GM12865 (cell line): Measurements from ENCODE around the gene IL21R.
A peak's percentile ranks its signal among the peaks of the same experiment; 100 is the strongest.

Experiments
- DNase-seq: peaks from one replicate; pipeline ENCODE4 v3.0.0; 2010; ENCODE audit warnings: low read depth
- H3K4me3 ChIP-seq: 2 replicates; pipeline ENCODE4 v1.5.1; 2011; ENCODE audit warnings: mild to moderate bottlenecking, low read depth, low read length, control low read depth
- TF ChIP-seq, protein P1 (sequence below): IDR thresholded peaks from 2 replicates; pipeline ENCODE4 v1.5.1; 2011; ENCODE audit warnings: low read length, control low read depth, low read depth, inconsistent platforms; ENCODE audit not compliant: insufficient read depth; ENCODE audit errors: missing control alignments

IL21R gene

DNA sequence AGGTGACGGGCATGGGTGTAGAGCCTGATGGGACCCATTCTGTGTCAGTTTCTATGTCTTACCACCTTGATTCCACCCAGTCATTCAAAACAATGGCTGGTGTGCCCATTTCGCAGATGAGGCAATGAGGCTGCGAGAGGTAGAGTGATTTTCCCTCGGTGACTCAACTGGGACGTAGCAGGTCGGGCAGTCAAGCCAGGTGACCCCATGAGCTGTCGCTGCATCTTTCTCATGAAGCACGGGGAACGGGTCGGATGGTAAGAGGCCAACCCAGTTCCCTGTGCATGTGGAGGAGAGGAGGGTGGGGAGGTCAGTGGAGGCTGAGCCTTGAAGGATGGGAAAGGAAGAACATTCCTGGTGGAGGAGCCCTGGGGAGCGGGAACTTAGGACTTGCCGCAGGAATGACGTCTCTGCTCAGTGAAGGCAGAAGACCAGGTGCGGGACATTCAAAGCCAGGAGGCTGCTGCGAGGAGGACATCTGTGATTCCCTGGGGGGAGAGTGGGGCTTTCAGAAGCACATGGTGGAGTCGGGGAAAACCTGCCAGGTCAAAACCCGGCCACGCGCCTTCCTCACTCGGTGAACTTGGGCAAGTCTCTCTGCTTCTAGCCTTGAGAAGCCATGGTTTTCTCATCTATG, 1.1 kb downstream of the IL21R start:
- TF ChIP-seq, protein P1, sequence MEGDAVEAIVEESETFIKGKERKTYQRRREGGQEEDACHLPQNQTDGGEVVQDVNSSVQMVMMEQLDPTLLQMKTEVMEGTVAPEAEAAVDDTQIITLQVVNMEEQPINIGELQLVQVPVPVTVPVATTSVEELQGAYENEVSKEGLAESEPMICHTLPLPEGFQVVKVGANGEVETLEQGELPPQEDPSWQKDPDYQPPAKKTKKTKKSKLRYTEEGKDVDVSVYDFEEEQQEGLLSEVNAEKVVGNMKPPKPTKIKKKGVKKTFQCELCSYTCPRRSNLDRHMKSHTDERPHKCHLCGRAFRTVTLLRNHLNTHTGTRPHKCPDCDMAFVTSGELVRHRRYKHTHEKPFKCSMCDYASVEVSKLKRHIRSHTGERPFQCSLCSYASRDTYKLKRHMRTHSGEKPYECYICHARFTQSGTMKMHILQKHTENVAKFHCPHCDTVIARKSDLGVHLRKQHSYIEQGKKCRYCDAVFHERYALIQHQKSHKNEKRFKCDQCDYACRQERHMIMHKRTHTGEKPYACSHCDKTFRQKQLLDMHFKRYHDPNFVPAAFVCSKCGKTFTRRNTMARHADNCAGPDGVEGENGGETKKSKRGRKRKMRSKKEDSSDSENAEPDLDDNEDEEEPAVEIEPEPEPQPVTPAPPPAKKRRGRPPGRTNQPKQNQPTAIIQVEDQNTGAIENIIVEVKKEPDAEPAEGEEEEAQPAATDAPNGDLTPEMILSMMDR: no peak
- peak; percentile 88 for DNase-seq
- peak overlapping the region; percentile 89 for H3K4me3 ChIP-seq

GRCh38 chr16:27403601-27403992, 1.6 kb downstream of the IL21R start:
- H3K4me3 ChIP-seq: peak overlapping the region; percentile 89
- peak; percentile 42 for DNase-seq
- TF ChIP-seq, protein P1: no peak

- H3K4me3 ChIP-seq: peak overlapping the region; percentile 89
- TF ChIP-seq, protein P1: no peak
- peak; percentile 81 for DNase-seq
Measured at GRCh38 chr16:27404163-27404823, 2.3 kb downstream of the IL21R start.

DNA sequence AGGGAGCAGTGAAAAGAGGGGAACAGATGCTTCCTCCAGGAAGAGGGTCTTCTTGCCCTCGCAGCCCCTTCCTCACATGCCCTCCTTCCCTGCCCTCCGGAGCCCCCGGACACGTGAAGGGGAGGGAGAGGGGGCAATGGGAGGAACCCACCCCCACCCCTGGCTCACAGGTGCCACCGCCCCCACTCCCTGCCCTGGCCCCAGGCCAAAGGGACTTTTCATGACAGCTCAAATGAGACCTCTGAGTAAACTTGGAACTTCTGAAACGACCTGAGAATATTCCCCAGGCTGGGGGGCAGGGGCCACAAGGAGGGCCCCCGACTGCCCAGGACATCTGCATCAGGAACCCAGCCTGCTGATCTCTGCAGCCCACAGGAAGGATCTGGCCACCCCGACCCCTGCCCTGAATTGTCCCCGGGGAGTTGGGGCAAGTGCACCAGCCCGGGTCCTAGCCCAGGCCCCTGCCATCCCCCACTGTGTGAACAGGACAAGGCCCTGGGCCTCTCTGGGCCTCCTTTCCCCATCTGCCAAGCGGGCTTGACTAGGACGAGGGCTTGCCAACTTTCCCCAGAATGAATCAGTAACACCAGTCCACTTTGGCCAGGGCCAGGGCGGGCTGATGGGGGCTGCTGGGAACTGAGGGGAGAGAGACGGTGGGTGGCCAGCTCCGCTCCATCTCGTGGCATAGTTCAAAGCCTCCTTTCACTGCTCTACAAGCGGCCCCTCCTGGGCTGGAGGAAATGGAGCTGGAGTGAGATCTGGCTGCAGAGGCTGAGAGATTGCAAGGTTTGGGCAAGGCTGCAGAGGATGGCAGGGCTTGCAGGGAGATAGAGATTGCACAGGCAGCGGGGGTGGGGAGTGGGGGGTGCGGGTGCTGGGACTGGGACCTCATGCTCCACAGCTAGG, 3.8 kb downstream of the IL21R start:
- TF ChIP-seq, protein P1: no peak
- peak overlapping the region; percentile 89 for H3K4me3 ChIP-seq
- peak; percentile 88 for DNase-seq

DNA sequence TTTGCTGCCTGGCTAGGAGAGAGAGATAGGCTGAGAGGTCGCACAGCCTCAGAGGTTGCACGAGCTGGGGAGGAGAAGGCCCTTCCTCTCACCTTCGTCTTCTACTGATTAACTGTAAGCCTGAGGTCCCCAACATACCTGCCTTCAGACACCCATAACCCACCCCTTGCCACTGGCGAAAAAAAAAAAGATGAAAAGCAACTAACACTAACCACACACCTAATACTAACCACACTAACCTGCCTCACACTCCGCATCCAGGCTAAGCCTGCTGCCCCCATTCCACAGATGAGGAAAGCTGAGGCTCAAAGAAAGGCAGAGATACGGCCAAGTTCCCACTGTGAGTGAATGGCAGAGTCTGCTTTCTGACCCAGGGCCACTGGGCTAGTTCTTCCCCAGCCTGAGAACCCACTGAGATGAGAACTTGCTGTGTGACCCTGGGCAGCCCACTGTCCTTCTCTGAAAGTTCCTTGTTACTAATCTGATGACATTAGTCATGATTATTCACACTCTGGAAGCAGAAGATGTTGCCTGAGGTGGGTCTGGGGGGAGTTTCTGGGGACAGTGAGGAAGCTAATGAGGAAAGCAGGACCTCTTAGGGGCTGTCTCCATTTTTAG, 4.6 kb downstream of the IL21R start:
- TF ChIP-seq, protein P1: no peak
- peak overlapping the region; percentile 89 for H3K4me3 ChIP-seq
- DNase-seq: peak; percentile 38

- peak; percentile 42 for DNase-seq
- H3K4me3 ChIP-seq: peak overlapping the region; percentile 89
- TF ChIP-seq, protein P1: no peak
Measured at GRCh38 chr16:27407133-27407532, 5.2 kb downstream of the IL21R start.
